GM12865 (cell line): ENCODE data around the gene GAREM1.
"Not testable (repeated sequence)": the region's sequence is repeated elsewhere in the genome, so short reads cannot be mapped to it uniquely, and the experiment has no call there.

Source experiments
- DNase-seq: peaks from one replicate; pipeline ENCODE4 v3.0.0; 2010; ENCODE audit warnings: low read depth
- H3K4me3 ChIP-seq: 2 replicates; pipeline ENCODE4 v1.5.1; 2011; ENCODE audit warnings: mild to moderate bottlenecking, low read depth, low read length, control low read depth
- CTCF ChIP-seq: IDR thresholded peaks from 2 replicates; pipeline ENCODE4 v1.5.1; 2011; ENCODE audit warnings: low read length, control low read depth, low read depth, inconsistent platforms; ENCODE audit not compliant: insufficient read depth; ENCODE audit errors: missing control alignments

Gene GAREM1

GRCh38 chr18:32237049-32237448 is 233.6 kb downstream of the GAREM1 start:
- H3K4me3 ChIP-seq, result no peak overlapping the region
- no peak for DNase-seq
- no peak for TF ChIP-seq CTCF

- not testable (repeated sequence) for H3K4me3 ChIP-seq, DNase-seq
Observed at GRCh38 chr18:32233348-32233747, 237.3 kb downstream of the GAREM1 start.

GRCh38 chr18:32219431-32220018 is 251.2 kb downstream of the GAREM1 start:
- no peak overlapping the region for H3K4me3 ChIP-seq

GRCh38 chr18:32216390-32216789 is 254.3 kb downstream of the GAREM1 start:
- no peak for DNase-seq
- no peak for TF ChIP-seq CTCF
- H3K4me3 ChIP-seq, result no peak overlapping the region

More at GRCh38 chr18:32219431-32220018, 251.2 kb downstream of the GAREM1 start:
- TF ChIP-seq CTCF, result no peak
- no peak for DNase-seq

GRCh38 chr18:32213693-32214092 is 257.0 kb downstream of the GAREM1 start:
- no peak for TF ChIP-seq CTCF
- no peak for DNase-seq
- H3K4me3 ChIP-seq, result no peak overlapping the region
